ENCODE data around the gene MSL3B.

MSL3B gene

DNA sequence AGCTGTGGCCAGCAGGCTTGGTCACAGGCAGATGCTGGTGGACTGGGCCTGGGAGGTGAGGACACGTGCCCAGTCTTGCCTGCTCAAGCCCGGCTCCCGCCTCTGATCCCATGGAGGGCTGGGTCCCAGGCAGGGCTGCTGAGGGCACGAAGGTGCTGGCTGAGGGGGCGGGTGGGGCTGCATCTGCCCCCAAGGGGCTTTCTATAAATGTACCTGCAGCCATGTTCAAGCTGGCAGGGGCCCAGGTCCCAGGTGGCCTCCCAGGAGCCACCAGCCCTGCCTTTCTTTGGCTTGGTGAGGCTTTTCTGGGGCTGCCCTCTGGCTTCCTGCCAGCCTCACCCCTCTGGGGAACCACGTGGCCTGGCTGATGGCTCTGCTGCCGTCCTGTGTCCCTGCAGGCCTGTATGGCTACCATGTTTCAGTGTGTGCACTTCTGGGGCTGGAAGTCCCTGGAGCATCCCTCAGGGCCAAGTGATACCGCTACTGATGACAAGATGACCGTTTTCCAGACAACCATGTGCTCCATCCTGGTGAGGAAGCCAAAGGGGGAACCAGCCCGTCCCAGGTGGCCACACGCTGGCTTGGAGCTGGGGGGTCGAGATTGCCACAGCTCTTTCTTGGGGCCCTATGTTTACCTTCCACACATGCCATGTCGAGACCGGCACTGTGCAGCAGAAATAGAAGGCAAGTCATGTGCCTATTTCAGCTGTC lies 37.0 kb downstream of the MSL3B start:
- H3K36me3 Mint-ChIP-seq (ENCODE audit: low read depth, unreplicated experiment): no peaks in the 10 kb centered on the region
- no peak overlapping the region for H3K27ac Mint-ChIP-seq (ENCODE audit: unreplicated experiment)

DNA sequence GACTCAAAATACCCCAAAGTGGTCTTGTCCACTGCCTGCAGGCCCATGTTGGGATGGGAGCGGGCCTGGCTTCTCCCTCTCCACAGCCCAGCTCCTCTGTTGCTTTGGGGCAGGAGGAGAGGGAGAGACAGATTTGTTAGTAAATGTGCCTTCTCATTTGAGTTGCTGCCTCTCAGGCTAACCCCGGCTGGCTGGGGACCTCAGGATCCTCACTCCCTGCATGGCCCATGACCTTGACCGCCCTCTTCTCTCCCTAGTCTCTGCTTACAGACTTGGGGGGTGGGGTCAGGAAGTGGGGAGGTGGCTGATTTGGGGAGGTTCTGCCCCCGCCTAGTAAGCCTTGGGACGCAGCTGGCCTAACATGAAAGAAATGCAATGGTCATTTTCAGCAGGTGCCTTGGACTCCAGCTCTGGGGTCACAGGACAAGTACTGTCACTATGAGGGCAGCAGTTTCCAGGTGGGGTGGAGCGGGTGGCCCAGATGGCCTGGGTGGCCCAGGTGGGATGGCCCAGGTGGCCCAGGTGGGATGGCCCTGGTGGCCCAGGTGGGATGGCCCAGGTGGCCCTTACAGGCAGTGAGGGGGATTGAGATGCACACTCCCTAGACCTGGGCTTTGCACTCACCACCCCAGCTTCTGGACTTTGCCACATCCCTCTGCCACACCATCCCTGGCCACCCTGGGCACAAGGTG lies 37.9 kb downstream of the MSL3B start:
- no peak overlapping the region for H3K9ac ChIP-seq (ENCODE audit: low read length)
- no peak overlapping the region for H2AFZ ChIP-seq (ENCODE audit: low read depth, low read length)
- H3K4me2 ChIP-seq (ENCODE audit: low read length): no peak overlapping the region
- no peaks in the 10 kb centered on the region for H3K36me3 Mint-ChIP-seq (ENCODE audit: low read depth, unreplicated experiment)
- TF ChIP-seq, protein P1, sequence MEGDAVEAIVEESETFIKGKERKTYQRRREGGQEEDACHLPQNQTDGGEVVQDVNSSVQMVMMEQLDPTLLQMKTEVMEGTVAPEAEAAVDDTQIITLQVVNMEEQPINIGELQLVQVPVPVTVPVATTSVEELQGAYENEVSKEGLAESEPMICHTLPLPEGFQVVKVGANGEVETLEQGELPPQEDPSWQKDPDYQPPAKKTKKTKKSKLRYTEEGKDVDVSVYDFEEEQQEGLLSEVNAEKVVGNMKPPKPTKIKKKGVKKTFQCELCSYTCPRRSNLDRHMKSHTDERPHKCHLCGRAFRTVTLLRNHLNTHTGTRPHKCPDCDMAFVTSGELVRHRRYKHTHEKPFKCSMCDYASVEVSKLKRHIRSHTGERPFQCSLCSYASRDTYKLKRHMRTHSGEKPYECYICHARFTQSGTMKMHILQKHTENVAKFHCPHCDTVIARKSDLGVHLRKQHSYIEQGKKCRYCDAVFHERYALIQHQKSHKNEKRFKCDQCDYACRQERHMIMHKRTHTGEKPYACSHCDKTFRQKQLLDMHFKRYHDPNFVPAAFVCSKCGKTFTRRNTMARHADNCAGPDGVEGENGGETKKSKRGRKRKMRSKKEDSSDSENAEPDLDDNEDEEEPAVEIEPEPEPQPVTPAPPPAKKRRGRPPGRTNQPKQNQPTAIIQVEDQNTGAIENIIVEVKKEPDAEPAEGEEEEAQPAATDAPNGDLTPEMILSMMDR (IDR thresholded peaks at IDR 0.05; ENCODE audit: insufficient read depth, low read depth, low read length): no peak
- no peak for TF ChIP-seq EZH2 (IDR thresholded peaks at IDR 0.05; ENCODE audit: insufficient read depth, low read length)
- peaks cover 8% of the 10 kb centered on the region for H3K4me1 Mint-ChIP-seq (ENCODE audit: low read depth, unreplicated experiment)
- no peak overlapping the region for H3K27ac Mint-ChIP-seq (ENCODE audit: unreplicated experiment)
- H3K9me3 Mint-ChIP-seq (ENCODE audit: unreplicated experiment): no peaks in the 10 kb centered on the region
- H3K79me2 ChIP-seq (ENCODE audit: insufficient read depth, low read length): peaks cover 5% of the 10 kb centered on the region
- no peaks in the 10 kb centered on the region for H3K9me3 ChIP-seq (ENCODE audit: insufficient read depth, low read depth, low read length)
- peaks cover 4% of the 10 kb centered on the region for H3K4me1 ChIP-seq (ENCODE audit: insufficient read depth, low read length)
- DNase-seq (ENCODE audit: low read depth): no peak
- H3K4me3 Mint-ChIP-seq (ENCODE audit: unreplicated experiment): no peak overlapping the region
- H3K27ac ChIP-seq (ENCODE audit: low read depth, low read length): no peak overlapping the region
- H3K36me3 ChIP-seq (ENCODE audit: insufficient read depth, low read length): peaks cover 5% of the 10 kb centered on the region
- no peak for FAIRE-seq
- no peaks in the 10 kb centered on the region for H3K27me3 ChIP-seq (ENCODE audit: insufficient read depth, low read length)
- peaks cover 3% of the 10 kb centered on the region for H3K27me3 Mint-ChIP-seq (ENCODE audit: low read depth, unreplicated experiment)
- no peak overlapping the region for H3K4me3 ChIP-seq (ENCODE audit: insufficient read depth, low read depth, low read length)
- no peaks in the 10 kb centered on the region for H4K20me1 ChIP-seq (ENCODE audit: insufficient read depth, low read length)

More for the DNA sequence above, 37.0 kb downstream of the MSL3B start:
- no peaks in the 10 kb centered on the region for H3K9me3 ChIP-seq (ENCODE audit: insufficient read depth, low read depth, low read length)
- no peak overlapping the region for H3K4me2 ChIP-seq (ENCODE audit: low read length)
- no peak overlapping the region for H3K4me3 Mint-ChIP-seq (ENCODE audit: unreplicated experiment)
- peaks cover 13% of the 10 kb centered on the region for H3K36me3 ChIP-seq (ENCODE audit: insufficient read depth, low read length)
- no peaks in the 10 kb centered on the region for H3K9me3 Mint-ChIP-seq (ENCODE audit: unreplicated experiment)
- no peaks in the 10 kb centered on the region for H3K27me3 ChIP-seq (ENCODE audit: insufficient read depth, low read length)
- H3K4me3 ChIP-seq (ENCODE audit: insufficient read depth, low read depth, low read length): no peak overlapping the region
- H4K20me1 ChIP-seq (ENCODE audit: insufficient read depth, low read length): no peaks in the 10 kb centered on the region
- H3K9ac ChIP-seq (ENCODE audit: low read length): no peak overlapping the region
- H3K4me1 ChIP-seq (ENCODE audit: insufficient read depth, low read length): peaks cover 4% of the 10 kb centered on the region
- peaks cover 13% of the 10 kb centered on the region for H3K79me2 ChIP-seq (ENCODE audit: insufficient read depth, low read length)
- H3K27ac ChIP-seq (ENCODE audit: low read depth, low read length): no peak overlapping the region
- peaks cover 3% of the 10 kb centered on the region for H3K27me3 Mint-ChIP-seq (ENCODE audit: low read depth, unreplicated experiment)
- FAIRE-seq: no peak
- peaks cover 8% of the 10 kb centered on the region for H3K4me1 Mint-ChIP-seq (ENCODE audit: low read depth, unreplicated experiment)
- no peak for DNase-seq (ENCODE audit: low read depth)
- H2AFZ ChIP-seq (ENCODE audit: low read depth, low read length): no peak overlapping the region
- TF ChIP-seq, protein P1 (IDR thresholded peaks at IDR 0.05; ENCODE audit: insufficient read depth, low read depth, low read length): no peak
- TF ChIP-seq EZH2 (IDR thresholded peaks at IDR 0.05; ENCODE audit: insufficient read depth, low read length): no peak
